Common myeloid progenitor, CD34-positive (primary cell): Measurements from ENCODE around the gene PHC2. TPM values are rescaled to one million over a fixed set of nuclear protein-coding genes. Genes with fewer than 3 reads are reported as not detected.

Source experiments
- CTCF ChIA-PET: fragments of 350-600 bp; sonication (Branson Sonifier 250); formaldehyde crosslinking; loops from one replicate; lab custom pipeline; 2021; ENCODE audit warnings: antibody characterized with exemption; lab: Charles Lee
- POLR2A ChIA-PET: fragments of 350-600 bp; sonication (Branson Sonifier 250); formaldehyde crosslinking; loops from one replicate; lab custom pipeline; 2021; ENCODE audit warnings: antibody characterized with exemption; lab: Charles Lee
- DNase-seq, 3 donors: peaks; one replicate each; pipeline versions ENCODE4 v3.0.0 to v3.0.0-alpha.2; 2013
- H3K27ac ChIP-seq, 2 experiments: 1 replicate in 1 of 2; 2 replicates in 1 of 2; pipeline ENCODE4 v1.7.0; 2013; ENCODE audit warnings: inconsistent platforms in 2 of 2, low read length in 2 of 2, mild to moderate bottlenecking in 2 of 2, low read depth in 1 of 2, moderate library complexity in 1 of 2; ENCODE audit not compliant: severe bottlenecking in 2 of 2, insufficient read depth in 1 of 2, poor library complexity in 1 of 2
- H3K27me3 ChIP-seq, 5 experiments: replicated peaks in 2 of 5; 1 replicate in 3 of 5; 2 replicates in 2 of 5; pipeline versions ENCODE4 v1.6.1 to v1.7.0; 2013; ENCODE audit warnings: low read length in 4 of 5, mild to moderate bottlenecking in 2 of 5, moderate library complexity in 2 of 5, inconsistent platforms in 1 of 5; ENCODE audit not compliant: insufficient read depth in 5 of 5, control insufficient read depth in 4 of 5
- H3K36me3 ChIP-seq, 4 experiments: 1 replicate in 2 of 4; 2 replicates in 2 of 4; pipeline versions ENCODE4 v1.6.1 to v1.7.0; 2013; ENCODE audit warnings: low read length in 3 of 4, control low read depth in 1 of 4, mild to moderate bottlenecking in 1 of 4; ENCODE audit not compliant: control insufficient read depth in 4 of 4, insufficient read depth in 4 of 4
- H3K4me1 ChIP-seq, 4 experiments: 1 replicate in 3 of 4; 2 replicates in 1 of 4; pipeline versions ENCODE4 v1.6.1 to v1.7.1; 2013; ENCODE audit warnings: low read length in 3 of 4, mild to moderate bottlenecking in 3 of 4, control low read depth in 1 of 4, inconsistent platforms in 1 of 4, moderate library complexity in 1 of 4; ENCODE audit not compliant: control insufficient read depth in 4 of 4, insufficient read depth in 4 of 4; ENCODE audit errors: control extremely low read depth in 1 of 4
- H3K4me3 ChIP-seq, 7 experiments: 1 replicate in 4 of 7; 2 replicates in 3 of 7; pipeline versions ENCODE4 v1.5.1 to v1.7.0; 2013; ENCODE audit warnings: mild to moderate bottlenecking in 7 of 7, low read length in 6 of 7, moderate library complexity in 6 of 7, inconsistent platforms in 2 of 7, low read depth in 2 of 7, control low read depth in 1 of 7; ENCODE audit not compliant: insufficient read depth in 4 of 7, control insufficient read depth in 1 of 7; ENCODE audit errors: extremely low read depth in 1 of 7
- H3K9me3 ChIP-seq, 5 experiments: 1 replicate in 4 of 5; 2 replicates in 1 of 5; pipeline versions ENCODE4 v1.6.1 to v1.7.1; 2013; ENCODE audit warnings: low read length in 4 of 5, mild to moderate bottlenecking in 2 of 5, inconsistent platforms in 1 of 5, low read depth in 1 of 5, moderate library complexity in 1 of 5; ENCODE audit not compliant: control insufficient read depth in 4 of 5, insufficient read depth in 2 of 5; ENCODE audit errors: control extremely low read depth in 1 of 5
- WGBS: methylation state at CpG from one replicate; pipeline ENCODE4 v1.1.5; 2013; ENCODE audit not compliant: insufficient coverage; 5-methylcytosine and 5-hydroxymethylcytosine counted together
- polyA plus RNA-seq: library from polyadenylated mRNA; unstranded; fragments of 120-200 nt; gene quantifications from one replicate; pipeline ENCODE4 v1.2.1, GENCODE V29; 2013

PHC2 gene
- 46.8 TPM for polyA plus RNA-seq

DNA sequence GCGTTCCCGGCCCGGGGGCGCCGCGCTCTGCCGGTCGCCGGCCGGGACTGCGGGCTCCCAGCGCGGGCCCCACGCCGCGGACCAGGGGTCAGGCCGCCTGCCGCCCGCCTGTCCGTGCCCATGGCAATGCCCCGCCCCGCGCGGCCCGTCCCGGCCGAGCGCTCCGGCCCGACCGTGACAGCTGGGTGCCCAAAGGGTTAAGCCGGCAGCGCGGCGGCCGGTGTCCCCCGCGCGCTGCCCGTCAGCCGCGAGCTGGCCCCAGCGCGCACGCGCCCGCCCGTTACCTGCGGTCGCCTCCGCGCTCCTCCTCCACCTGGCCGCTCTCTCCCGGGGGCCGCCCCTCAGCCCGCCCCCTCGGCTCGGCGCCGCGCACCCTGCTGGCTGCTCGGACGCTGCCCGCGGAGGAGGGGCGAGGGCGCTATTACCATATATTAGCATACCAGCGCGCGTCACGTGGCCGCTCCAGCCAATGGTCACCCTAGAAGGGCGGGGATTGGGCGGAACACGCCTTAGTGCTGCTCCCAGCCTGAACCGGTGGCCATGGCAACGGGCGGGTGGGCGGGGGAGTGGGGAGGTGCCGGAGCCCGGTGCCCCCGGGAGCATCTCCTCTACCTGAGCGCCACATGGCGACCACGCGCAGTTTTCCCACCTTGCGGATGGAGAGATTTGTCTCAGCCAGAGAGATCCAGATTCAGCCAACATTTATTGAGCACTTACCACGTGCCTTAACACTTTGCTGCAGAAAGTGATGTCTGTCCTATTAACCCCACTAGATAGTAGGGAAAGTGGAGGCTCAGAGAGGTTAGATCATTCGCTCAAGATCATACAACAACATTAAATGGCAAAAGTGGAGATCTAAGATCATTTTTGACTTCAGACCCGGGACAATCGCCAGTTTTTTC, at the start of gene PHC2:
PHC2 (minus strand) TSS at position 404 of the 902 bp plus-strand sequence. CDS start 55,556 bp downstream, outside the sequence.
- no peaks in the 10 kb centered on the region for H3K36me3 ChIP-seq
- ChIA-PET CTCF (interaction anchor here (1.1 to 2.9 kb wide), 3 partner anchors 10 to 40 kb away, joined by 3 to 7 read pairs (median 3); no protein-coding TSS in a partner anchor), POLR2A (no interaction called here)
- peak within 1 kb of the TSS; percentile 64 to 86 (median 77) for H3K4me3 ChIP-seq
- H3K27ac ChIP-seq: no peak within 1 kb of the TSS
- WGBS: under 1% methylated on average over 66 of the region's 91 CpGs
- peaks cover 1 to 47% (median 22%) of the 10 kb centered on the region in 4 experiments for H3K4me1 ChIP-seq
- no peaks in the 10 kb centered on the region for H3K27me3 ChIP-seq
- no peaks in the 10 kb centered on the region for H3K9me3 ChIP-seq
- peak; percentile 96 to 97 (median 97) for DNase-seq

DNA sequence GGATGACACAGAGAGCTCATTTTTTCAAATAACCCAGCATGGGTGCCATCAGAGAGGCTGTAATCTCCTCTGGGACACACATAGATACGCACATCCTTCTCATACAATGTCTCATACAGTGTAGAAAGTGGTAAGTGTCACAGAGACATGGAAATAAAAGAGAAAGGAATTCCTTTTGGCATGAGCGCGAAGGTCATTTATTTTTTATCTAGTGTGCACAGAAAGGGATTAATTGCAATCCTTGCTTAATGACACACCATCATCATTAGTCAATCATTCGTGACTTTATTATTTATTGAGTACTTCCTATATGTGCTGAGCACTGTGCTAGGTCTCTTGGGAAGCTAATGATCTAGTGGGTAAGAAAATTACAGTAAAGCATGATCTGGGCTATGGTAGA, 46.6 kb upstream of the PHC2 start:
- DNase-seq: no peak
- POLR2A ChIA-PET: no interaction called here
- no peak overlapping the region for H3K27ac ChIP-seq
- no peaks in the 10 kb centered on the region for H3K27me3 ChIP-seq
- CTCF ChIA-PET: interaction anchor here (1.1 kb wide), 1 partner anchor 22 kb away, joined by 4 read pairs; no protein-coding TSS in a partner anchor
- H3K4me3 ChIP-seq: no peak overlapping the region
- no CpG with 5 or more reads among the region's 4 CpGs for WGBS
- H3K4me1 ChIP-seq: peaks cover 0 to 6% (median 5%) of the 10 kb centered on the region in 4 experiments
- peaks cover 0 to 14% (median 10%) of the 10 kb centered on the region in 4 experiments for H3K36me3 ChIP-seq
- peaks cover 0 to under 1% (median 0%) of the 10 kb centered on the region in 5 experiments for H3K9me3 ChIP-seq

GRCh38 chr1:33473900-33474299, 43.0 kb upstream of the PHC2 start:
- Histone ChIP-seq H3K36me3 (peaks cover 0 to under 1% (median 0%) of the 10 kb centered on the region in 4 experiments), H3K27me3 (no peaks in the 10 kb centered on the region), H3K9me3 (no peaks in the 10 kb centered on the region), H3K4me3 (no peak overlapping the region), H3K4me1 (peaks cover 11 to 29% (median 23%) of the 10 kb centered on the region in 4 experiments), H3K27ac (no peak overlapping the region)
- DNase-seq: no peak
- POLR2A ChIA-PET: no interaction called here
- CTCF ChIA-PET: interaction anchor here (1.5 kb wide), 1 partner anchor 178 kb away, joined by 4 read pairs; no protein-coding TSS in a partner anchor

GRCh38 chr1:33472269-33472980, 41.5 kb upstream of the PHC2 start, which contains the start of gene ZSCAN20:
Gene ZSCAN20 (plus strand): TSS chr1:33472645. CDS start chr1:33479289, 6,644 bp downstream.
- H3K4me1 ChIP-seq: peaks cover 11 to 36% (median 28%) of the 10 kb centered on the region in 4 experiments
- H3K9me3 ChIP-seq: no peaks in the 10 kb centered on the region
- no peaks in the 10 kb centered on the region for H3K27me3 ChIP-seq
- DNase-seq: peak; percentile 90 to 91 (median 90)
- ChIA-PET POLR2A (no interaction called here), CTCF (interaction anchor here (1.2 to 7.0 kb wide), 6 partner anchors 15 to 345 kb away, joined by 3 to 61 read pairs (median 6); no protein-coding TSS in a partner anchor)
- no peaks in the 10 kb centered on the region for H3K36me3 ChIP-seq
- H3K4me3 ChIP-seq: peak within 1 kb of the TSS; percentile 53 to 87 (median 75)
- H3K27ac ChIP-seq: peak within 1 kb of the TSS in 1 of 2 experiments; percentile 21
- WGBS: 0% methylated on average over 32 of the region's 38 CpGs

DNA sequence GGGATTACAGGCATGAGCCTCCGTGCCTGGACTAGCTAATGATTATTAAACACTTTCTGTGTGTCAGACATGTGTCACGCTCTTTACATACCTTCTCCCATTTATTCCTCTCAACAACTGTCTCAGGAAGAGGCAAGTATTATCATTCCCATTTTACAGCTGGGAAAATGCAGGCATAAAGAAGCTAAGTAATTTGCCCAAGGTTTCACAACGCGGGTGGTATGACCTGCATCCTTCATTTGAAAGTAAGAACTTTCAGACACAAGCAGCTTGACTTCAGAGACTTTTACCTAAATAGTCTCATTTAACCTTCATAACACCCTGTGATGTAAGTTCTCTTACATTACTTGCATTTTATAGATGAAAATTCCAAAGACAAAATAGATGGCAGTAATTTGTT, 40.5 kb upstream of the PHC2 start:
- H3K9me3 ChIP-seq: no peaks in the 10 kb centered on the region

GRCh38 chr1:33470495-33471012, 39.7 kb upstream of the PHC2 start:
- CTCF ChIA-PET: interaction anchor here (0.7 to 7.0 kb wide), 24 partner anchors 8 to 595 kb away, joined by 3 to 61 read pairs (median 3); partner anchors contain the start of gene PHC2
- 5% methylated on average over 7 of the region's 11 CpGs for whole genome bisulfite sequencing
- DNase-seq: peak; percentile 71 to 85 (median 82)

More for the DNA sequence above, 40.5 kb upstream of the PHC2 start:
- Histone ChIP-seq H3K4me3 (no peak overlapping the region), H3K36me3 (no peaks in the 10 kb centered on the region), H3K27ac (no peak overlapping the region), H3K27me3 (no peaks in the 10 kb centered on the region), H3K4me1 (peaks cover 11 to 36% (median 28%) of the 10 kb centered on the region in 4 experiments)
- 100% methylated on average over 4 of the region's 4 CpGs for WGBS
- DNase-seq: no peak
- ChIA-PET CTCF (interaction anchor here (0.6 to 7.0 kb wide), 23 partner anchors 9 to 595 kb away, joined by 3 to 61 read pairs (median 4); partner anchors contain the start of gene PHC2), POLR2A (interaction anchor here (0.5 kb wide), 1 partner anchor 1275 kb away, joined by 3 read pairs; no protein-coding TSS in a partner anchor)

More at GRCh38 chr1:33470495-33471012, 39.7 kb upstream of the PHC2 start:
- H3K27ac ChIP-seq: no peak overlapping the region
- no peaks in the 10 kb centered on the region for H3K9me3 ChIP-seq
- H3K4me3 ChIP-seq: no peak overlapping the region
- no peaks in the 10 kb centered on the region for H3K27me3 ChIP-seq
- POLR2A ChIA-PET: no interaction called here
- H3K36me3 ChIP-seq: no peaks in the 10 kb centered on the region
- H3K4me1 ChIP-seq: peaks cover 11 to 36% (median 28%) of the 10 kb centered on the region in 4 experiments
